PC-9 (cell line): Measurements from ENCODE around the gene AHDC1. TPM values are rescaled to one million over a fixed set of nuclear protein-coding genes. Genes with fewer than 3 reads are reported as not detected.
"Not testable (repeated sequence)": the region's sequence is repeated elsewhere in the genome, so short reads cannot be mapped to it uniquely, and the experiment has no call there.

ENCODE experiments used
- BruUV-seq: library from RNA; stranded (reverse); fragments of 400-500 nt; replicated peaks from 2 replicates; lab custom pipeline; 2021; lab: Mats Ljungman, UMichigan
- CTCF ChIA-PET: fragments of 300-600 bp; sonication (Branson Sonifier 250); formaldehyde crosslinking; loops from one replicate; lab custom pipeline; 2022; ENCODE audit warnings: antibody characterized with exemption; lab: Charles Lee
- POLR2A ChIA-PET: fragments of 300-600 bp; sonication (Branson Sonifier 250); formaldehyde crosslinking; loops from one replicate; lab custom pipeline; 2022; ENCODE audit warnings: antibody characterized with exemption; ENCODE audit not compliant: unreplicated experiment; lab: Charles Lee
- DNase-seq, 2 experiments: peaks; one replicate each; pipeline versions ENCODE4 v3.0.0 to v3.0.0-alpha.2; 2015 to 2022; ENCODE audit warnings: mixed read lengths in 1 of 2
- H2AFZ ChIP-seq: fragments of 200-600 bp; sonication (generic); 2 replicates; pipeline ENCODE4 v1.8.1; 2017; ENCODE audit warnings: antibody characterized with exemption
- H3F3A ChIP-seq: fragments of 200-600 bp; sonication (generic); 2 replicates; pipeline ENCODE4 v1.8.1; 2017; ENCODE audit warnings: antibody characterized with exemption, mild to moderate bottlenecking, low read depth; ENCODE audit not compliant: insufficient read depth
- H3K27ac ChIP-seq: fragments of 200-600 bp; sonication (generic); 2 replicates; pipeline ENCODE4 v1.6.1; 2016; ENCODE audit warnings: mixed run types
- H3K27me3 ChIP-seq: fragments of 200-600 bp; sonication (generic); 2 replicates; pipeline ENCODE4 v1.6.1; 2016; ENCODE audit warnings: low read depth, mixed run types; ENCODE audit not compliant: insufficient read depth
- H3K36me3 ChIP-seq: fragments of 200-600 bp; sonication (generic); 2 replicates; pipeline ENCODE4 v1.6.1; 2016; ENCODE audit warnings: low read depth, mixed run types
- H3K4me1 ChIP-seq: fragments of 200-600 bp; sonication (generic); replicated peaks from 2 replicates; pipeline ENCODE4 v1.6.1; 2016; ENCODE audit warnings: mixed run types; ENCODE audit not compliant: insufficient read depth
- H3K4me2 ChIP-seq: fragments of 200-600 bp; sonication (generic); 2 replicates; pipeline ENCODE4 v1.6.1; 2017; ENCODE audit warnings: mixed run types
- H3K4me3 ChIP-seq: fragments of 200-600 bp; sonication (generic); 2 replicates; pipeline ENCODE4 v1.6.1; 2016; ENCODE audit warnings: mixed run types
- H3K79me2 ChIP-seq: fragments of 200-600 bp; sonication (generic); 2 replicates; pipeline ENCODE4 v1.6.1; 2017; ENCODE audit warnings: low read depth, mixed run types
- H3K9me2 ChIP-seq: fragments of 200-600 bp; sonication (generic); 2 replicates; pipeline ENCODE4 v1.8.1; 2017; ENCODE audit warnings: mild to moderate bottlenecking; ENCODE audit not compliant: insufficient read depth
- H3K9me3 ChIP-seq: fragments of 200-600 bp; sonication (generic); 2 replicates; pipeline ENCODE4 v1.8.1; 2016; ENCODE audit warnings: low read depth; ENCODE audit not compliant: insufficient read depth
- H4K20me1 ChIP-seq: fragments of 200-600 bp; sonication (generic); 2 replicates; pipeline ENCODE4 v1.8.1; 2017; ENCODE audit not compliant: insufficient read depth
- EZH2 ChIP-seq: fragments of 200-600 bp; sonication (generic); IDR thresholded peaks from 2 replicates; pipeline ENCODE4 v1.8.0; 2017; ENCODE audit warnings: antibody characterized with exemption, low read depth
- intact Hi-C: fragments of 100-400 bp; cut with micrococcal nuclease; formaldehyde crosslinking; loops from one replicate; pipeline ENCODE4 v1.10.0; 2022; ENCODE audit not compliant: unreplicated experiment
- total RNA-seq: library from RNA; stranded (reverse); gene quantifications from 2 replicates; pipeline ENCODE4 v1.2.3, GENCODE V29; 2021
- TF ChIP-seq, protein P1 (sequence below): fragments of 200-600 bp; sonication (generic); conservative IDR thresholded peaks from 2 replicates; pipeline ENCODE4 v1.6.1; 2017; ENCODE audit warnings: mixed run types, antibody characterized with exemption, mild to moderate bottlenecking, moderate library complexity

The AHDC1 gene
- total RNA-seq, 1 experiment from 2014 or later, result 48.8 TPM

- H3K27ac ChIP-seq, result no peak overlapping the region
- DNase-seq, result no peak
- peaks cover 5% of the 10 kb centered on the region; the same call in 1 of the 2 replicates for H3K27me3 ChIP-seq
- no peaks in the 10 kb centered on the region for H3K36me3 ChIP-seq
- H3K4me2 ChIP-seq, result no peak overlapping the region
- TF ChIP-seq EZH2, result no peak
- TF ChIP-seq, protein P1, sequence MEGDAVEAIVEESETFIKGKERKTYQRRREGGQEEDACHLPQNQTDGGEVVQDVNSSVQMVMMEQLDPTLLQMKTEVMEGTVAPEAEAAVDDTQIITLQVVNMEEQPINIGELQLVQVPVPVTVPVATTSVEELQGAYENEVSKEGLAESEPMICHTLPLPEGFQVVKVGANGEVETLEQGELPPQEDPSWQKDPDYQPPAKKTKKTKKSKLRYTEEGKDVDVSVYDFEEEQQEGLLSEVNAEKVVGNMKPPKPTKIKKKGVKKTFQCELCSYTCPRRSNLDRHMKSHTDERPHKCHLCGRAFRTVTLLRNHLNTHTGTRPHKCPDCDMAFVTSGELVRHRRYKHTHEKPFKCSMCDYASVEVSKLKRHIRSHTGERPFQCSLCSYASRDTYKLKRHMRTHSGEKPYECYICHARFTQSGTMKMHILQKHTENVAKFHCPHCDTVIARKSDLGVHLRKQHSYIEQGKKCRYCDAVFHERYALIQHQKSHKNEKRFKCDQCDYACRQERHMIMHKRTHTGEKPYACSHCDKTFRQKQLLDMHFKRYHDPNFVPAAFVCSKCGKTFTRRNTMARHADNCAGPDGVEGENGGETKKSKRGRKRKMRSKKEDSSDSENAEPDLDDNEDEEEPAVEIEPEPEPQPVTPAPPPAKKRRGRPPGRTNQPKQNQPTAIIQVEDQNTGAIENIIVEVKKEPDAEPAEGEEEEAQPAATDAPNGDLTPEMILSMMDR, result no peak
- H3K9me3 ChIP-seq, result no peaks in the 10 kb centered on the region
- intact Hi-C loops, result no loop called here
- ChIA-PET POLR2A (no interaction called here), CTCF (no interaction called here)
- H3K9me2 ChIP-seq, result no peaks in the 10 kb centered on the region
- no peak overlapping the region for H2AFZ ChIP-seq
- H3K4me3 ChIP-seq, result no peak overlapping the region
- no peaks in the 10 kb centered on the region for H3F3A ChIP-seq
- H3K4me1 ChIP-seq, result peaks cover 5% of the 10 kb centered on the region; the same call in 1 of the 2 replicates
- BruUV-seq, result no TSS peak
- H3K79me2 ChIP-seq, result no peaks in the 10 kb centered on the region
- H4K20me1 ChIP-seq, result no peaks in the 10 kb centered on the region
These were observed 24.8 kb upstream of the AHDC1 start for GRCh38 chr1:27628712-27629111.

- H4K20me1 ChIP-seq, H3K4me1 ChIP-seq, CTCF ChIA-PET, H3F3A ChIP-seq, BruUV-seq, H3K9me2 ChIP-seq, H2AFZ ChIP-seq, H3K27me3 ChIP-seq, DNase-seq, H3K4me3 ChIP-seq, intact Hi-C loops, POLR2A ChIA-PET, H3K79me2 ChIP-seq, H3K27ac ChIP-seq, H3K4me2 ChIP-seq, H3K36me3 ChIP-seq, H3K9me3 ChIP-seq: not testable (repeated sequence)
These were observed 23.8 kb upstream of the AHDC1 start for GRCh38 chr1:27627733-27628132.

DNA sequence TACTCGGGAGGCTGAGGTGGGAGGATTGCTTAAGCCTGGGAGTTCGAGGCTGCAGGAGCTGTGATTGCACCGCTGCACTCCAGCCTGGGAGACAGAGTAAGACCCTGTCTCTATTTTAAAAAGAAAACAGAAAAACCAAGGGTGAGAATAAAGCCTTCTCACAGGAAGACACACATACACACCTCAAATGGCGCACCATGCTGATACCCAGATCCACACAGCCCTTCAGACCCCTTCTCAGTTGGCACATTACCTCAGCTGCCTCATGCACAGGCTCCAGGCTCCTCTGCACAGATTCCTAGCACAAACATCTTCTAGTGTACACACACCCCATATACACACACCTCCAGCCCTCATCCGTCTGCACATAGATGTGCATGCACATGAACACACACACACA is 23.1 kb upstream of the AHDC1 start:
- H3K4me3 ChIP-seq, result no peak overlapping the region
- no peak for DNase-seq
- intact Hi-C loops, result no loop called here
- H3K9me2 ChIP-seq, result no peaks in the 10 kb centered on the region
- H3K4me1 ChIP-seq, result peaks cover 5% of the 10 kb centered on the region; the same call in 1 of the 2 replicates
- H3K4me2 ChIP-seq, result no peak overlapping the region
- H3K9me3 ChIP-seq, result no peaks in the 10 kb centered on the region
- H3K27ac ChIP-seq, result no peak overlapping the region
- no peaks in the 10 kb centered on the region for H3K79me2 ChIP-seq
- no peak for TF ChIP-seq EZH2
- TF ChIP-seq, protein P1, result no peak
- ChIA-PET POLR2A (no interaction called here), CTCF (no interaction called here)
- no peaks in the 10 kb centered on the region for H3F3A ChIP-seq
- no peaks in the 10 kb centered on the region for H4K20me1 ChIP-seq
- H3K36me3 ChIP-seq, result no peaks in the 10 kb centered on the region
- no TSS peak for BruUV-seq
- no peaks in the 10 kb centered on the region for H3K27me3 ChIP-seq
- no peak overlapping the region for H2AFZ ChIP-seq
